ENCODE results near the gene RPEL1. TPM values are rescaled to one million over a fixed set of nuclear protein-coding genes. Genes with fewer than 3 reads are reported as not detected.

RPEL1 gene
- polyA plus RNA-seq, 1 experiment: 0.15 TPM

DNA sequence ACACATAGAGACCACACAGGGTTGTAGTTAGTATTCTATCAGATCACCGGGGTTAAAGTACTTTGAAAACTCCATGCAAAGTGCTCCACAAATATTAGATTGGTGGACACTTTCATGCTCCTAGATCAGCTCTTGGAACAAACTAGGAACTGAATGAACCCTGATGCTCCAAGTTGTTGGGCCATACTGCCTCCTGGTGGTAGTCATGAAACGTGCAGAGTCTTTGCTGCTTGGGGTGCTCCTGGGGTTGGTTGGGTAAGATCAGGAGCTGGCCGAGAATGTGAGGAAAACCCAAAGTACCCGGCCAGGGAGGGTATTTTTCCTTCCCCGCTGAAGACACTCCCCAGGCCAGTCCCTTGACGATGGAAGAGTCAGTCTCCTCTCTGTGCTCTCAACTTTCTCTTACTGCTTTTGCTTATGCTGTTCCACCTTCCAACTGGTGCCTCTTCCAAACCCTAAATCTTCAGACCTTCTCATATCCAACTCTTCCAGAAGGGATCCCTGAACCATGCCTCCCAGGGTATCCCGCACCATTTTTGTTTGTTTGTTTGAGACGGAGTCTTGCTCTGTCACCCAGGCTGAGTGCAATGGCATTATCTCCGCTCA, 918 bp upstream of the RPEL1 start:
- ChIA-PET CTCF (interaction anchor here (0.5 to 2.6 kb wide), 66 partner anchors 10 to 540 kb away, joined by 3 to 31 read pairs (median 5); partner anchors contain the start of genes CNNM2 and NT5C2), POLR2A (interaction anchor here (0.6 to 1.1 kb wide), 5 partner anchors 14 to 91 kb away, joined by 3 to 6 read pairs (median 4); partner anchors contain the start of gene NT5C2)
- Histone ChIP-seq H3K27me3 (ENCODE audit: control insufficient read depth, insufficient read depth, low read length) (peaks cover 2% of the 10 kb centered on the region), H3K9me3 (ENCODE audit: control insufficient read depth, insufficient read depth, low read length) (no peaks in the 10 kb centered on the region), H3K27ac (ENCODE audit: low read depth, low read length) (no peak overlapping the region), H3K4me3 (ENCODE audit: low read depth, low read length) (no peak overlapping the region)
- peak; percentile 66 for DNase-seq (ENCODE audit: low read depth, low spot score)
- TF ChIP-seq, protein P1, sequence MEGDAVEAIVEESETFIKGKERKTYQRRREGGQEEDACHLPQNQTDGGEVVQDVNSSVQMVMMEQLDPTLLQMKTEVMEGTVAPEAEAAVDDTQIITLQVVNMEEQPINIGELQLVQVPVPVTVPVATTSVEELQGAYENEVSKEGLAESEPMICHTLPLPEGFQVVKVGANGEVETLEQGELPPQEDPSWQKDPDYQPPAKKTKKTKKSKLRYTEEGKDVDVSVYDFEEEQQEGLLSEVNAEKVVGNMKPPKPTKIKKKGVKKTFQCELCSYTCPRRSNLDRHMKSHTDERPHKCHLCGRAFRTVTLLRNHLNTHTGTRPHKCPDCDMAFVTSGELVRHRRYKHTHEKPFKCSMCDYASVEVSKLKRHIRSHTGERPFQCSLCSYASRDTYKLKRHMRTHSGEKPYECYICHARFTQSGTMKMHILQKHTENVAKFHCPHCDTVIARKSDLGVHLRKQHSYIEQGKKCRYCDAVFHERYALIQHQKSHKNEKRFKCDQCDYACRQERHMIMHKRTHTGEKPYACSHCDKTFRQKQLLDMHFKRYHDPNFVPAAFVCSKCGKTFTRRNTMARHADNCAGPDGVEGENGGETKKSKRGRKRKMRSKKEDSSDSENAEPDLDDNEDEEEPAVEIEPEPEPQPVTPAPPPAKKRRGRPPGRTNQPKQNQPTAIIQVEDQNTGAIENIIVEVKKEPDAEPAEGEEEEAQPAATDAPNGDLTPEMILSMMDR (IDR thresholded peaks at IDR 0.05; ENCODE audit: low read depth, low read length): peak; percentile 93

GRCh38 chr10:103246324-103246723, 637 bp downstream of the RPEL1 start:
- H3K27ac ChIP-seq (ENCODE audit: low read depth, low read length): no peak overlapping the region
- TF ChIP-seq, protein P1 (IDR thresholded peaks at IDR 0.05; ENCODE audit: low read depth, low read length): 0 out of 2 replicates have a peak, but pooled peaks have one; percentile 16
- ChIA-PET CTCF (interaction anchor here (0.6 kb wide), 1 partner anchor 286 kb away, joined by 4 read pairs; no protein-coding TSS in a partner anchor), POLR2A (no interaction called here)
- no peaks in the 10 kb centered on the region for H3K9me3 ChIP-seq (ENCODE audit: control insufficient read depth, insufficient read depth, low read length)
- no peak for DNase-seq (ENCODE audit: low read depth, low spot score)
- no peak overlapping the region for H3K4me3 ChIP-seq (ENCODE audit: low read depth, low read length)
- peaks cover 4% of the 10 kb centered on the region for H3K27me3 ChIP-seq (ENCODE audit: control insufficient read depth, insufficient read depth, low read length)

- ChIA-PET POLR2A (no interaction called here), CTCF (interaction anchor here (3.6 kb wide), 1 partner anchor 10 kb away, joined by 27 read pairs; no protein-coding TSS in a partner anchor)
- no peaks in the 10 kb centered on the region for H3K9me3 ChIP-seq (ENCODE audit: control insufficient read depth, insufficient read depth, low read length)
- TF ChIP-seq, protein P1 (IDR thresholded peaks at IDR 0.05; ENCODE audit: low read depth, low read length): no peak
- H3K27ac ChIP-seq (ENCODE audit: low read depth, low read length): no peak overlapping the region
- H3K27me3 ChIP-seq (ENCODE audit: control insufficient read depth, insufficient read depth, low read length): peaks cover 2% of the 10 kb centered on the region
- DNase-seq (ENCODE audit: low read depth, low spot score): no peak
- H3K4me3 ChIP-seq (ENCODE audit: low read depth, low read length): no peak overlapping the region
These were observed 8.4 kb downstream of the RPEL1 start for GRCh38 chr10:103254113-103254512.

DNA sequence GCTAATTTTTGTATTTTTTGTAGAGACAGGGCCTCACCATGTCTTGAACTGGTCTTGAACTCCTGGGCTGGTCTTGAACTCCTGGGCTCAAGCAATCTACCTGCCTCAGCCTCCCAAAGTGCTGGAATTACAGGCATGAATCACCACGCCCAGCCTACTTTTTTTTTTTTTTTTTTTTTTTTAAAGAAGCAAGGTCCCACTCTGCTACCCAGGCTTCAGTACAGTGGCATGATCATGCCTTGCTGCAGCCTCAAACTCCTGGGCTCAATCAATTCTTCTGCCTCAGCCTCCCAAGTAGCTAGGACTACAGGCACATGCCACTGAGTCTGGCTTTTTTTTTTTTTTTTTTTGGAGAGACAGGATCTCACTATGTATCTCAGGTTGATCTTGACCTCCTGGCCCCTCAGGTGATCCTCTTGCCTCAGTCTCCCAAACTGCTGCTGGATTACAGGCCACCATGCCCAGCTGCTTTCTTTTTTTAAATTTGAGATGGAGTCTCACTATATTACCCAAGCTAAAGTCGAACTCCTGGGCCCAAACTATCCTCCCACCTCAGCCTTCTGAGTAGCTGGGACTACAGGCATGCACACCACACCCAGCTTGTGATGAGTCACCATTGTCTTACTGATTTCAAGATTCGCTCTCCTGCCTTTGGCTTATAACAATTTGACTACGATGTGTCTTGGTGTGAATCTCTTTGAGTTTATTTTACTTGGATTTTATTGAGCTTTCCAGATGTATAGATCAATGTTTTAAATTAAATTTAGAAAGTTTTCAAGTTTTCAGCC, 9.0 kb downstream of the RPEL1 start:
- H3K4me3 ChIP-seq (ENCODE audit: low read depth, low read length): no peak overlapping the region
- CTCF ChIA-PET: interaction anchor here (3.6 kb wide), 1 partner anchor 11 kb away, joined by 27 read pairs; no protein-coding TSS in a partner anchor
- peaks cover 2% of the 10 kb centered on the region for H3K27me3 ChIP-seq (ENCODE audit: control insufficient read depth, insufficient read depth, low read length)
- POLR2A ChIA-PET: interaction anchor here (0.7 kb wide), 1 partner anchor 358 kb away, joined by 11 read pairs; no protein-coding TSS in a partner anchor
- peaks cover 3% of the 10 kb centered on the region; the same call in 1 of the 2 replicates for H3K9me3 ChIP-seq (ENCODE audit: control insufficient read depth, insufficient read depth, low read length)
- no peak overlapping the region for H3K27ac ChIP-seq (ENCODE audit: low read depth, low read length)
- DNase-seq (ENCODE audit: low read depth, low spot score): no peak
- TF ChIP-seq, protein P1 (IDR thresholded peaks at IDR 0.05; ENCODE audit: low read depth, low read length): no peak

Data from AG04450 (cell line).